Stimulated activated CD4-positive, alpha-beta T cell treated with anti-CD3 and anti-CD28 coated beads, Interleukin-4, amount 100 ng/mL, for 24 hours (primary cell): ENCODE measurements around the gene FUZ.
A peak's percentile ranks its signal among the peaks of the same experiment; 100 is the strongest.
"Not testable (repeated sequence)": the region's sequence is repeated elsewhere in the genome, so short reads cannot be mapped to it uniquely, and the experiment has no call there.

ENCODE experiments used
- DNase-seq: peaks from one replicate; pipeline ENCODE4 v3.0.0-alpha.2; 2020

FUZ gene

DNA sequence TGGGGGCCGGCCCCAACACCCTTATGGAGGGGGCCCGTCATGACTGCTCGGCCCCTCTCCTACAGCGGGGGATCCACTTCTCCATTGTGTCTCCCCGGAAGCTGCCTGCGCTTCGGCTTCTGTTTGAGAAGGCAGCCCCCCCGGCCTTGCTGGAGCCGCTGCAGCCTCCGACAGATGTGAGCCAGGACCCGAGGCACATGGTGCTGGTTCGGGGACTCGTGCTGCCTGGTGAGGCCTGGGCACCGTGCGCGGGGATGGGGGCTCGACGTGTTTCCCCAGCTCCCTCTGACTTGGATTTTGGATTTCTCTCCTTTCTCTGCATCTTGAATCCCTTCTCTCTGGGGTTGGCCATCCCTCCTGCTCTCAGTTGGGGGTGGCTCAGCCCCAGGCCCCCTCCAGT, 16.6 kb upstream of the FUZ start:
- DNase-seq: no peak

DNA sequence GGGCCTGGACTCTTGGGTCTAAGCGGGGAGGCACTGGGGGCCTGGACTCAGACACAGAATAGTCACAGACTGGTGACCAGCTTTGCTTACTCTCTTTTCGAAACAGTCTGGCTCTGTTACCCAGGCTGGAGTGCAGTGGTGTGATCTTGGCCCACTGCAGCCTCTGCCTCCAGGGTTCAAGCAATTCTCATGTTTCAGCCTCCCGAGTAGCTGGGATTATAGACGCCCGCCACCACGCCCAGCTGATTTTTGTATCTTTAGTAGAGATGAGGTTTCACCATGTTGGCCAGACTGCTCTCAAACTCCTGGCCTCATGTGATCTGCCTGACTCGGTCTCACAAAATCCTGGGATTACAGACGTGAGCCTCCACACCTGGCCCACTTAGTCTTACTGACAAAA, 16.1 kb upstream of the FUZ start:
- DNase-seq: no peak

DNA sequence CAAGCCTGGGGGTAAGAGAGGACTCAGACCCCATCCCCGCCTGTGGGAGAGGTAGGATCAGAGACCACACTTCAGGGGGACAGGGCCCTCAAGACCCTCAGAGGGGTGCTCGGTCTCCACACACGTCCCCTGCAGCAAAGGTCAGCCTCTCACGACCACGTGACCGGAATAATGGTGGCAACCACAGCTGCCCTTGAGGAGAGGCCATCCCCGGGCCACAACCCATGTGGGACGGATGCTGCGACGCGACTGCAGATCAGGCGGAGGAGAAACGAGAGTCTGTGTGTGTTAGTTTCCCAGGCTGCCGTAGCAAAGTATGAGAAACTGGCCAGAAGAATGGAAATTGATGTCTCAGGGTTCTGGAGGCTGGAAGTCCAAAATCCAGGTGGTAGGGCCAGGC, 13.9 kb upstream of the FUZ start:
- DNase-seq: no peak

DNA sequence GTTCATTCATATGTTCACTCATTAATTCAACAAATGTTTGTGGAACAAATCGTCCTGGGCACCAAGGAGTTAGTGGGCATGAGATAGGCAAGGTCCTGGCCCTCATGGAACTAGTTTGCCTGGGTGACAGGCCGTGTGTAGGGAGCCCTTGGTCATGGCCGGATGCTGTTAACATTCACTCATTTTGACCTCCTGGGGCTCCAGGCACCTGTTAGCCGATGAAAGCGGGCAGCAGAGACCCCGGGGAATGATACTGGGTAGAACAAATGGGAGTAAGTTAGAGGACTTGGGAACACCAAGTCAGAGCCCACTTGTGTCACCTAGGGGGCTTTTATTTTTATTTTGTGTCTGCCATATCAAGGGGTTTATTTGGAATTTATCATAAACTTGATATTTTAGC, 11.6 kb upstream of the FUZ start:
- no peak for DNase-seq

DNA sequence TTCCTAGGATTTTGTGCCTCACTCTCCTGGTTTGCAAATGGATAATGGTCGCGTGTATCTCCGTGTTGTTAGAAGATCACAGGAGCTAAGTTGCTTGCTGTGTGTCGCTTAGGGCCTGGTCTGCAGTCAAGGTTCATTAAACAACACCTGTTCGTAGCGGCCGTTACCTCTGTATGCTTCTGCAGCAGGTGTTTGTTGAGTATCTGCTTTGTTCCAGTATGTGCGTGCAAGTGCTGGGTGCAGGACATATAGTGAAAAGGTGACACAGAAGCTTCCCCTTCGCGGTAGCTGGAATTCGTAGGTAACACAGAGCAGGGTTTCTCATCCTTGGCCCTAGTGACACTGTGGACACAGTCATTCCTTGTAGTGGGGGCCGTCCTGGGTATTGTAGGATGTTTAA, 10.4 kb upstream of the FUZ start:
- DNase-seq: no peak

DNA sequence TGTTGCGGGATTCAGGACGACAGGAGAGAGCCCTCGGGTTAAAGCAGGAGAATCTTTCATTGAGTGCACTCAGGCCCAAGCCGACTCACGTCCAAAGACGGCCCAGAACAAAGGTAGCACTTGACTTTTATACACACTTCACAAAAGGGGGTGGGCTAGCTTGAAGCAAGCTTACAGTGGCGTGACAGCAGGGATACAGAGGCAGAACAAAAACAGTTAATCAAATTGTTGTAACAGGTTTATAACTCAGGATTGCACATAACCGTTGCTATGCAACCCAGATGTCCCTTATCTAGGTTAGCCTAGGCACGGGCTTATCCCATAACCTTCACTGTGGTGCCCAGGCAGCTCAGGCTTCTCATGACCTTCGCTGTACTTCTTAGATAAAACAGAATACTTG, 7.0 kb upstream of the FUZ start:
- no peak for DNase-seq

DNA sequence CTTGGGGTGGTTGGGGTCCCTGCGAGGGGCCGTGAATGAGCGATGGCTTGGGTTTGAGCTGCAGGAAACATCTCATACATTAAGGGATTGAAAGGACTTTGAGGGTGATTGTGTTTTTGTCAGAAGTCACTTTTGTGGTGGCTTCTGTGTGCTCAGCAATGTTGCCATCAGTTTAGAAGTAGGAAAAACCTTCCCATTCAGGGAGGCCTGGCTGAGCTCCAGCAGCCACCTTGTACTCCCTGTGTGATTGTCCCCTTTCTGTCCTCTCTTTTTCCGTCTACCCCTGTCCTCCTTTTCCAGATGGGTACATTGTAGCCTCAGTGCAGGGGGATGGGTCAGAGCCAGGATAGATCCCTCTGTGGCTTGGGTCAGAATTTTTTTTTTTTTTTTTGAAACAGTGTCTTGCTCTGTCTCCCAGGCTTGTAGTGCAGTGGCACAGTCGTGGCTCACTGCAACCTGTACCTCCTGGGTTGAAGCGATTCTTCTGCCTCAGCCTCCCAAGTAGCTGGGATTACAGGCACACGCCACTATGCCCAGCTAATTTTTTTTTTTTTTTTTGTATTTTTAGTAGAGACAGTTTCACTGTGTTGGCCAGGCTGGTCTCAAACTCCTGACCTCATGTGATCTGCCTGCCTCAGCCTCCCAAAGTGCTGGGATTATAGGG, 6.5 kb upstream of the FUZ start:
- not testable (repeated sequence) for DNase-seq

DNA sequence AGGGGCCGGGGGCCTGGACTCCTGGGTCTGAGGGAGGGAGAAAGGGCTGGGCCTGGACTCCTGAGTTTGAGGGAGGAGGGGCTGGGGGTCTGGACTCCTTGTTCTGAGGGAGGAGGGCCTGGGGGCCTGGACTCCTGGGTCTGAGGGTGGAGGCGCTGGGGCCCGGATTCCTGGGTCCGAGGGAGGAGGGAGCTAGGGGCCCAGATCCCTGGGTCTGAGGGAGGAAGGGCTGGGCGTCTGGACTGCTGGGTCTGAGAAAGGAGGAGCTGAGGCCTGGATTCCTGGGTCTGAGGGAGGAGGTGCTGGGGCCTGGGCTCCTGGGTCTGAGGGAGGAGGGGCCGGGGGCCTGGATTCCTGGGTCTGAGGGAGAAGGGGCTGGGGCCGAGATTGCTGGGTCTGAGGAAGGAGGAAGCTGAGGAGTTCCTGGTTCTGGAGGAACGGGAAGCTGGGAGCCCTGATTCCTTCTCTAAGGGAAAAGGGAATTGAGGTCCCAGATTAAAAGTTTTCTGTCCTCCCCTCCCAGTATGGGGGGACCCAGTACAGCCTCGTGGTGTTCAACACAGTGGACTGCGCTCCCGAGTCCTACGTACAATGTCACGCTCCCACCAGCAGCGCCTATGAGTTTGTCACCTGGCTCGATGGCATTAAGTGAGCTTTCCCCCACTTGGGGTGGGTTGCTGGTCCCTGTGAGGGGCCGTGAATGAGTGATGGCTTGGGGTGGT, 5.7 kb upstream of the FUZ start:
- no peak for DNase-seq

DNA sequence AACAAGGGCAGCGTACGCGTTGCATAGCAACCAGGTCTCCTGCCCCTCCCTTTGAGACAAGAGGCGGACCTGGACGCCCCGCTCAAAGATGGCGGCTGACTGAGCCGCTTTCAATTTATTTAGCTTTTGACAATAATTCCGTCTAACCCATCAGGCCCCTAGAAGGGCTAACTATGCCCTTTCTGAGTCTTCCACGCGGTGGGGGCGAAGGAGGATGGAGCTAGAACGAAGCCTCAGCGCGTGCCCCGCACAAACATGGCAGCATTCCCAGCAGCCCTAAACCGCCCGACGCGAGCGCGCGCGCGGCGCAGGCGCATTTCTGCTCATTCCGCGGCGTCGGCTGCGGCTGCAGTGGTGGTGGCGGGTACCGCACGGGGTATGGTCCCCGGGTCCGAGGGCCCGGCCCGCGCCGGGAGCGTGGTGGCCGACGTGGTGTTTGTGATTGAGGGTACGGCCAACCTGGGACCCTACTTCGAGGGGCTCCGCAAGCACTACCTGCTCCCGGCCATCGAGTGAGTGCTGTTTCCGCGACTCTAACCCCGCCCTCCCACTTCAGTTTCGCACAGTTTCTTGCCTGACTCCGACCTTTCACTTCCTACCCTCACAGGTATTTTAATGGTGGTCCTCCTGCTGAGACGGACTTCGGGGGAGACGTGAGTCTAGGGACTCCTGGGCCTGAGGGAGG, 5.0 kb upstream of the FUZ start, which contains the start of gene MED25:
TSS of gene MED25 (plus strand) at position 326 of the 685 bp plus-strand sequence. CDS start at position 379, 53 bp downstream.
- peak; percentile 85 for DNase-seq

DNA sequence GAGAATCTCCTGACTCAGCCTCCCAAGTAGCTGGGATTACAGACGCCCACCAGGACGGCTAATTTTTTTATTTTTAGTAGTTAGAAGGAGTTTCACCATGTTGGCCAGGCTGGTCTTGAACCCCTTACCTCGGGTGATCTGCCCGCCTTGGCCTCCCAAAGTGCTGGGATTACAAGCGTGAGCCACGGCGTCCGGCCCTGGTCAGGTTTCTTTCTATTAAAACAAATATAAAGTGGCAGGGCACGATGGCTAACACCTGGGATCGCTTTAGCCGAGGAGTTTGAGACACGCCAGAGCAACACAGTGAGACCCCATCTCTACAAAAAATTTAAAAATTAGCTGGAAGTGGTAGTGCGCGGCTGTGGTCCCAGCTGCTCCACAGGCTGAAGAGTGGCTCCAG, 3.5 kb upstream of the FUZ start:
- DNase-seq: no peak

DNA sequence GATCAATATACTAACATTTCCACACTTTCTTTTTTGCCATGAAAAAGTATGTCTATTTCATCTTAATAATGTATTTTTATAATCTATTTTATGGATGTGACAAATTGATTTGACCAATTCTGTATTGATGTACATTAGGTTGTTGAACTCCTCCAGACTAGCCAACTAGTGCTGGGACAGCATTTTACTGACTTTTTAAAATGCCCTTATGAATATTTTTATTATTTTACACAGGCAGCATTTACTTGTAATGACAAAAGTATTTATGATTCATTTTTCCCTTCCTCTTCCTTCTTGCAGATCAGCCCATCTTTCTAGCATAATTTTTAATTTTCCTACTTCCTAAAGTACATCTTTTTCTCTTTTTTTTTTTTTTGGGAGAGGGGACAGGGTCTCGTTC, 918 bp upstream of the FUZ start:
- no peak for DNase-seq

DNA sequence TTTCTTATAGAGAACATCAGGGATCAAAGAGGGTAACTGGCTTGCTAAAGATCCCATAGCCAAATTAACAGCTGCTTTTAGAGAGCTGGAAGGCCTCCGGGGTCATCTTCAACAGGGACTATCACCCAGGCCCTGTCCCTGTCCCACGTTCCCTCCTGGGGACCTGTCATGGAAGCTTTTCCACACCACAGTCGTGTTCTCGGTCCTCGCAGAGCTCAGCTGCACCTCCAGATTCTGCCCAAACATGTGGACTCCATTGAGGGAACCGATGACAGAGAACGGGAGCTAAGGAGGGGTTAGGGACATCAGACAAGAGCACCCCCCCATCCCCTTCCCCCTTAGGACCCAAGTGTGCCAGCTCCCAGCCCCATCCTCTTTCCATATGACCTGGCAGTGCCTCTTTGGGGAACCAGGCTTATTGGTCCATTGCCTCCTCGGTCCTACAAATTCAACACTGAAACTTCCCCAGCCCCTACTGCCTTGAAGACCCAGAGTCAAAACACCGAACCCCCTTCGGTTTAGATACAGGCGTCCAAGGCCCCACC, 568 bp downstream of the FUZ start:
- no peak for DNase-seq

DNA sequence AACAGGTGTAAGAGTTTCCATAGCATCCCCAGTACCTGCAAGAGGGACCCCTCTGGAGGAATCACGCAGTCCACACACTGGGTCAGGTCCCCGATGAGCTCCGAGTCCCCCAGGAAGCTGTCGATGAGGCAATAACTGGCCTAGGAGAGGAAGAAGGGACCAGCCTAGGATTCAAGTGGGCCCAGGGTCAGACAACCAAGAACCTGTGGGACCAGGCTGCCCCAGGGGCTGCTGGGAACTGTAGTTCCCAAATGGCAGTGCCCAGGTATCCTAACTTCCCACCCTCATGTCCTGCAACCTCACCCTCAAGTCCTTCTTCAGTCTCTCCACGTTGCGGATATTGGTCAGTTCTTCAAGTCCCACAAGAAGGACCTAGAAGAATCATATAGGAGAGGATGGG, 1.8 kb downstream of the FUZ start:
- no peak for DNase-seq

DNA sequence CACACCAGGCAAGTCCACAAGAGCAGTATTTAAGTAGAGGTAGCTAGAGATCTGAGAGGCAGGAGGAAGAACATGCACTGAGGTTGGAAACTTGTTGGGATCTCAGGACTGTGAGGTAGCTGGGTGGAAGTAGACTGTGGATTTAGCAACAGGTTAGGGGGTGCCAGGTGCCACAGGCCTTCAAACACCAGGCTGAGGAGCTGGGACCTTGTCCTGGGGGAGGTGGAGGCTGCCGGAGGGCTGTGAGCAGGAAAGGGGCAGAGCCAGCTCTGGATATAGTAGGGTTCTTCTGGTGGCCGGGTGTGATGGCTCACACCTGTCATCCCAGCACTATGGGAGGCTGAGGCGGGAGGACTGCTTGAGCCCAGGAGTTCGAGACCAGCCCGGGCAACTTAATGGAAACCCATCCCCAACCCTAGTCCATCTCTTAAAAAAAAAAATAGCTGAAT, 3.1 kb downstream of the FUZ start:
- no peak for DNase-seq

DNA sequence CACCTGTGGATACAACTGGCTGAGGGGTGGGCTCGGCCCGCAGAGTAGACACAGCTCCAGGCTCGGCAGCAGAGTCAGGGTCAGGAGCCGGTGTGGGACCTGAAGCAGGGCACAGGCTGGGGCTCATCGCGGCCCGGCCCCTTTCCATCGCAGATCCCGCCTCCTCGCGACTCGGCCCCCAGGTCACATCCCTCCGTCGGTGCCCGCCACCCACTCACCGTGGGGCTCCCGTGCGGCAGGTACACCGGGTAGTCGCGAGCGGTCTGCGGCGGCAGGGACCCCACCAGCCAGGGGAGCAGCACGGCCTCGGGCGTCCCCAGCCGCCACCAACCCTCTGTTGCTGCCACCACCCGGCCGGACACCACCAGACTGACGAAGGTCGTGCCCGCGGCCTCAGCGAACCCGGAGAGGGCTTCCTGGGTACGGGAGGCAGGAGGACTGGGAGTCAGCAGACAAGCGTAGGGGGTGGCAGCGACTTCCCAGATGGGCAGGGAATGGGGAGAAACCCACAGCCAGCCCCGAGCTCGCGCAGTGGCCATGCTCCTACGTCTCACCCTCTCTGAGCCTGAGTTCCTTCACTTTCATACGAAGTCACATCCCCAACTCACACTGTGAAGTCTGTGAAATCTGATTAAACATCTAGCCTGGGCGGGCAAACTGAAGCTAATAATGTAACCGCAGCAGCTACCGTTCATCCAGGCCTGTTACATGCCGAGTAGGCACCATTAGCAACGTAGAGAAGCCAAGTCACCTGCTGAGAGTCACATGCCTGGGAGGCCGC, 3.7 kb downstream of the FUZ start:
- peak; percentile 46 for DNase-seq

DNA sequence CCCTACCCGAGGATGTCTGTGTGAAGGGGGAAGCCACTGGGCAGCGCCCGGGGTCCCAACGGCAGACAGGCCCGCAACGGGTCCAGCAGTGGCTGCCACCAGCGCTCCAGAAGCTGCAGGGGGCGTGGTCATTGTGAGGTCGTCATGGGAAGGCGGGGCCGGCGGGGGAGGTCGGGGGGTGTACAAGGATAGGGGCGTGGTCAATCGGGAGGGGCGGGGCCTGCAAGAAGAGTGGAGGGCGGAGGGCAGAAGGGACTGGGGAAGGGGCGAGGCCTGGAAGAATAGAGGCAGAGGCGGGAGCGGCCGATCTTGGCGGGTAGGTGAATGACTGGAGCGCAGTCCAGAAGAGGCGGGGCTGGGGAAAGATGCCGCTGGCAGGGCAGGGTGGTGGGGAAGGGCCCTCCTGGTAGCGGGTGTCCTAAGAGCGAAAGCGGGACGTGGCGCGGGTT, 4.4 kb downstream of the FUZ start:
- peak; percentile 84 for DNase-seq

DNA sequence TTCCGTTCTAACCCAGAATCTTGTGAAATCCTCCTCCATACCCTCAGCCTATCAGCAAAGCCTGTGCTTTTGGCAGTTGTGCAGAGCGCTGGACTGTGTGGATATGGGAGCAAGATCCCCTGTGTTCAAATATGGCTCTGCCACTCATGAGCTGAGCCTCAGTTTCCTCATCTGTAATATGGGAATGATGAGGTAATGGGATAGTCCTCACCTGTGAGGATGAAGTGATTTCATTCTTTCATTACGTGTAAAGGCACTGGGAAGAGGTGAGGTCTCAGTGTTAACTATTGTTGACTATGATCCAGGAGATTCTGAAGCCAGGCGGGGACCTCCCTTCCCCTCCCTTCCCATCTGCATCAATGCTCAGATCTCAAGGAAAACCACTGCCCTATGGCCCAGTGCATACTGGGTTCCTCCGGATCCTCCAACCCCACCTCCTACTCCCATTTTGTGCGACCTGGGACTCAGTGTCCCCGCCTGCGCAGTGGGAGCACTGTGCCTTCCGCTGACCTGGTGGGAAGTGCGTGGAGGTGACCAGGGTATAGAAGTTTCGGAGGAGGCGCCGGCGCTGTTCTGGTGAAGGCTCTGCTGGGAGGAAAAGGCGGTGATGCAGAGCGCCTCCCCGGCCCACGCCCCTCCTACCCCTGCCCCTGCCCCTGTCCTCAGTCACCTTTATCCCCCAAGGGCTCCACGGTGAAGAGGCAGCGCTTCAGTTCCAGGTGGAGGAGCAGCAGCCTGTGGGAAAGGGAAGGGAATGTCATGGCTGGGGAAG, 5.0 kb downstream of the FUZ start:
- no peak for DNase-seq

DNA sequence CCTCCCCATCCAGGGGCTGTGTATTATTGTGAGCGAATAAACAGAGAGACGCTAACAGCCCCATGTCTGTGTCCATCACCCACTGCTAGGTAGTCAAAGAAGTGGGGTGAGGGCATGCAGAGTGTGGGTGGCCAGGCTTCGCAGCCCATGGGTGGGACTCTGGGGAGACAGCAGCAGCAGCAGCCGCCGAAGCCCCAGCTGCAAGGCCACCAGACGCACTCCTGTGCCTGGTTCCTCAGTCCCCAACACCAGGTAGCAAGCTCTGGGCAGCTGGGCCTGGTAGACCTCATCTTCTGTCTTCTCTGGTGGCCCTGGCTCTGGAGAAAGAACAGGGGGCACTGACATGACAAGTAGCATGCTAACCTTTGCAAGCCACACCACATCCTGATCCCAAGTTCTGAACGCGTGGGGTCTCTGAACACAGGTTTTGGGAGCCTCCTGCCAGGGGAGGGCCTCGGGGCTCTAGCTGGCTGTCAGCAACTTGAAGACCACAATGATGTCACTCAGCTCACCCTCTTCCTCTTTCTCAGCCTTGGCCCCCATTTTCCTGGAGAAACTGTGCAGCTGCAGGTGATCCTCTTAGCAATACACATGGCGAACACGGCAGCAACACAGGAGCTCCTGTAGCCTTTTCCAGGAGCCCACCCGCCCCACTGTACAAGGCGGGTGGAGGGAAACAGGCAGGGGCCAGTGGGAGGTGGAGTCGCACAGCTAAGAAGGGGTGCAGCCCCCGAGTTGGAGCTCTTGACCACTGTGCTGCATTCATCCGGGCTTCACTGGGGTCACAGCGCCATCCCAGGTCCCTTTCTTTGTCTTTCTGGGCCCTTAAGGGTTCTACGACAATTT, 5.8 kb downstream of the FUZ start:
- DNase-seq: no peak

DNA sequence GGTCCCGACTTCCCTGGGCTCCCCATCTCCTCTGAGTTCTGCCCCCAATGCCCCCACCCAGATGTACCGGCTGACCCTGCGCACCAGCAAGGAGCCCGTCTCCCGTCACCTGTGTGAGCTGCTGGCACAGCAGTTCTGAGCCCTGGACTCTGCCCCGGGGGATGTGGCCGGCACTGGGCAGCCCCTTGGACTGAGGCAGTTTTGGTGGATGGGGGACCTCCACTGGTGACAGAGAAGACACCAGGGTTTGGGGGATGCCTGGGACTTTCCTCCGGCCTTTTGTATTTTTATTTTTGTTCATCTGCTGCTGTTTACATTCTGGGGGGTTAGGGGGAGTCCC, 6.5 kb downstream of the FUZ start:
- DNase-seq: no peak

DNA sequence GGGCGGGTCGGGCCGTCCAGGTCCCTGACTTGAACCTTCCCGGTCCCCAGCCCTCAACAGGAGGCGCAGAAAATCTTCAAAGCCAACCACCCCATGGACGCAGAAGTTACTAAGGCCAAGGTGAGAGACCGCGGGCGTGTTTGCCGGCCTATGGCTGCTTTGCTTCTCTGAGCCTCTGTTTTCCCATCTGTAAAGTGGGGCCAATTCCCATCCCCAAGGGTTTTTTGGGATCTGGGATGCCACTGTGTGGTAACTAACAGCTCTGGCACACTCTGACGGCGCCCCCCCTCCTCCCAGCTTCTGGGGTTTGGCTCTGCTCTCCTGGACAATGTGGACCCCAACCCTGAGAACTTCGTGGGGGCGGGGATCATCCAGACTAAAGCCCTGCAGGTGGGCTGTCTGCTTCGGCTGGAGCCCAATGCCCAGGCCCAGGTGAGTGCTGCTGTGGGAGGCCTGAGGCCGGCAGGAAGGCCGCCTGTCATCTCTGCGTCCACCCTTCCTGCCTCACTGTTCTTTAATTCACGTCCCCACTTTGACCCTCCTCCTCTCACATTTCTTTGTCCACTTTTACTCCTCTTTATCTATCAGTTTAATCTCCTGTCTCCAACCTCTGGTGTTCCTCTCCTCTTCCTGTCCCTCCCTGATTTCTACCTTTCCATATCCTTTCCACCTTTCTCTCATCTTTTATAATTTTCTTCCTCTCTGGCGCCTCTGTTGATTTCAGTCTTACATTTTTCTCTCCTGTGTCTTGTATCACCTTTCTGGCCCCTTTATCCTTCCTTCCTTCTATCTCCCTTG, 7.1 kb downstream of the FUZ start:
- DNase-seq: no peak

DNA sequence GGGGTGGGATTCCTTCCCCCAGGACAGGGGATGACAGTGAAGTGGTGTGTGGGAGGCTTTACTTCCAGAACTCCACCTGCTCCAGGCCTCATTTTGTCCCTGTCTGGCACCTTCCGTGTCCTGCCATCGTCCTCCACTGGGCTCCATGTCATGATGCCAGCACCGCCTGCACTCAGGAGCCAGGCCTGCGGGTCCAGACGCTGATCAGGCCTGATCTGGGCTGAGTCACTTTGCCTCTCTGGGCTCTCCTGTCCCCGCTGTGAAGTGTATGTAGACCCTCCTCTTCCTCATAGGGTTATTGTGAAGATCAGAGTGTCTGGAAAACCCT, 9.6 kb downstream of the FUZ start:
- DNase-seq: no peak
